ENCODE data around the gene FBXO31.

- TF ChIP-seq ZNF274 (IDR thresholded peaks at IDR 0.05; ENCODE audit: insufficient read depth, insufficient read length) (no peak), NRF1 (conservative IDR thresholded peaks at IDR 0.05; ENCODE audit: low read depth, low read length) (no peak), CTCF (IDR thresholded peaks at IDR 0.05 in 2 of 3, conservative IDR thresholded peaks at IDR 0.05 in 1 of 3; ENCODE audit: control insufficient read depth in 2 of 3, extremely low read depth in 1 of 3, insufficient read depth in 1 of 3, low read depth in 3 of 3, low read length in 3 of 3) (no peak), POLR2A (IDR thresholded peaks at IDR 0.05; ENCODE audit: low read depth, low read length) (no peak), NFIC (IDR thresholded peaks at IDR 0.05; ENCODE audit: low read depth, low read length) (no peak), KDM1A (IDR thresholded peaks at IDR 0.05; ENCODE audit: borderline replicate concordance) (no peak), EZH2 (IDR thresholded peaks at IDR 0.05; ENCODE audit: borderline replicate concordance, control insufficient read depth, low read depth, low read length) (no peak), JUNB (IDR thresholded peaks at IDR 0.05) (no peak), REST (IDR thresholded peaks at IDR 0.05; ENCODE audit: low read depth, low read length) (no peak), EP300 (IDR thresholded peaks at IDR 0.05; ENCODE audit: borderline replicate concordance in 1 of 2, control insufficient read depth in 1 of 2, low read depth in 2 of 2, low read length in 2 of 2) (no peak), BCL11A (IDR thresholded peaks at IDR 0.05; ENCODE audit: low read depth, low read length) (no peak), PKNOX1 (IDR thresholded peaks at IDR 0.05) (no peak), TCF7 (IDR thresholded peaks at IDR 0.05; ENCODE audit: borderline replicate concordance) (no peak)
Measured at GRCh38 chr16:87374313-87374712, 9.3 kb downstream of the FBXO31 start.
